Stimulated activated CD4-positive, alpha-beta T cell treated with anti-CD3 and anti-CD28 coated beads, Interleukin-1b, Interleukin-23, amount 100 ng/mL, for 1 hour (primary cell): Measurements from ENCODE around the gene NCK2.

Experiments used
- DNase-seq, 2 donors: peaks; one replicate each; pipeline ENCODE4 v3.0.0-alpha.2; 2020; ENCODE audit warnings: low read depth in 2 of 2

Gene NCK2

GRCh38 chr2:105924271-105924670 is 179.6 kb downstream of the NCK2 start:
- no peak for DNase-seq

GRCh38 chr2:105924932-105925331 is 180.2 kb downstream of the NCK2 start:
- no peak for DNase-seq

GRCh38 chr2:105925390-105925789 is 180.7 kb downstream of the NCK2 start:
- DNase-seq: no peak

- DNase-seq: peak in 1 of 2 donors; percentile 17
Observed at GRCh38 chr2:105926960-105927678, 182.4 kb downstream of the NCK2 start.

- DNase-seq: no peak
Observed at GRCh38 chr2:105928086-105928485, 183.4 kb downstream of the NCK2 start.

GRCh38 chr2:105928563-105928962 is 183.9 kb downstream of the NCK2 start:
- DNase-seq: no peak

GRCh38 chr2:105929516-105929915 is 184.8 kb downstream of the NCK2 start:
- no peak for DNase-seq

GRCh38 chr2:105932582-105932981 is 187.9 kb downstream of the NCK2 start:
- DNase-seq: no peak

GRCh38 chr2:105933906-105934305 is 189.2 kb downstream of the NCK2 start:
- no peak for DNase-seq

GRCh38 chr2:105934467-105934866 is 189.8 kb downstream of the NCK2 start:
- DNase-seq: no peak

- no peak for DNase-seq
Observed at GRCh38 chr2:105935063-105935462, 190.4 kb downstream of the NCK2 start.

GRCh38 chr2:105936954-105937353 is 192.2 kb downstream of the NCK2 start:
- no peak for DNase-seq

GRCh38 chr2:105937498-105938097 is 192.9 kb downstream of the NCK2 start:
- DNase-seq: no peak
